Activated CD4-positive, alpha-beta T cell treated with anti-CD3 and anti-CD28 coated beads, Interleukin-10, Interleukin-2, amounts not matched to agents 100 ng/mL and 50 ng/mL, durations not matched to agents 16 hours and 8 hours (primary cell): ENCODE results near the gene MYH9.

Experiments used
- DNase-seq: peaks from one replicate; pipeline ENCODE4 v3.0.0-alpha.2; 2020

Gene MYH9

GRCh38 chr22:36329254-36330078 lies 58.3 kb downstream of the MYH9 start:
- peak; percentile 92 for DNase-seq

GRCh38 chr22:36328635-36329253 lies 59.0 kb downstream of the MYH9 start:
- DNase-seq, result peak; percentile 65

- no peak for DNase-seq
These were observed 59.7 kb downstream of the MYH9 start for GRCh38 chr22:36327922-36328551.

GRCh38 chr22:36326178-36327161 lies 61.3 kb downstream of the MYH9 start:
- no peak for DNase-seq

- no peak for DNase-seq
These were observed 62.4 kb downstream of the MYH9 start for GRCh38 chr22:36325154-36326031.

GRCh38 chr22:36324414-36324813 lies 63.4 kb downstream of the MYH9 start:
- no peak for DNase-seq

GRCh38 chr22:36323855-36324331 lies 63.9 kb downstream of the MYH9 start:
- no peak for DNase-seq

GRCh38 chr22:36323182-36323854 lies 64.4 kb downstream of the MYH9 start:
- DNase-seq, result no peak

- DNase-seq, result no peak
These were observed 65.2 kb downstream of the MYH9 start for GRCh38 chr22:36322602-36322915.

- no peak for DNase-seq
These were observed 65.8 kb downstream of the MYH9 start for GRCh38 chr22:36321797-36322601.

- no peak for DNase-seq
These were observed 67.2 kb downstream of the MYH9 start for GRCh38 chr22:36320553-36320952.

- DNase-seq, result no peak
These were observed 67.9 kb downstream of the MYH9 start for GRCh38 chr22:36319595-36320497.

- no peak for DNase-seq
These were observed 69.3 kb downstream of the MYH9 start for GRCh38 chr22:36318442-36318841.

- no peak for DNase-seq
These were observed 70.0 kb downstream of the MYH9 start for GRCh38 chr22:36317658-36318271.

GRCh38 chr22:36316419-36316818 lies 71.3 kb downstream of the MYH9 start:
- no peak for DNase-seq

- DNase-seq, result no peak
These were observed 72.4 kb downstream of the MYH9 start for GRCh38 chr22:36315325-36315724.

- no peak for DNase-seq
These were observed 76.2 kb downstream of the MYH9 start for GRCh38 chr22:36311386-36312085.

GRCh38 chr22:36308880-36309279 lies 78.9 kb downstream of the MYH9 start:
- no peak for DNase-seq
